Type B pancreatic cell (in vitro differentiated cells): ENCODE measurements around the gene FNDC1. TPM values are rescaled to one million over a fixed set of nuclear protein-coding genes. Genes with fewer than 3 reads are reported as not detected.

ENCODE experiments used
- DNase-seq: peaks from one replicate; pipeline ENCODE4 v3.0.0; 2021; ENCODE audit warnings: mixed read lengths; ENCODE audit not compliant: unreplicated experiment; ENCODE audit errors: extremely low spot score
- H3K27ac Mint-ChIP-seq: 2 replicates; pipeline ENCODE4 v1.8.0; 2021; ENCODE audit warnings: mild to moderate bottlenecking, mixed read lengths
- H3K27me3 Mint-ChIP-seq: 2 replicates; pipeline ENCODE4 v1.8.0; 2021; ENCODE audit warnings: mixed read lengths
- H3K36me3 Mint-ChIP-seq: 2 replicates; pipeline ENCODE4 v1.8.0; 2021; ENCODE audit warnings: mixed read lengths
- H3K4me1 Mint-ChIP-seq: one replicate; pipeline ENCODE4 v1.8.0; 2021; ENCODE audit warnings: mixed read lengths; ENCODE audit not compliant: unreplicated experiment
- H3K4me3 Mint-ChIP-seq: 2 replicates; pipeline ENCODE4 v1.8.0; 2021; ENCODE audit warnings: mild to moderate bottlenecking, mixed read lengths
- H3K9me3 Mint-ChIP-seq: 2 replicates; pipeline ENCODE4 v1.8.0; 2021; ENCODE audit warnings: mixed read lengths
- CTCF ChIP-seq: fragments of 200-600 bp; sonication (generic); conservative IDR thresholded peaks from 2 replicates; pipeline ENCODE4 v1.5.0; 2021; ENCODE audit warnings: antibody characterized with exemption, mild to moderate bottlenecking
- total RNA-seq: library from RNA; stranded (reverse); gene quantifications from 2 replicates; pipeline ENCODE4 v1.2.1, GENCODE V29; 2021; ENCODE audit warnings: low replicate concordance

FNDC1 gene
- total RNA-seq, 1 donor from 2014 or later: 1.7 TPM

GRCh38 chr6:159125951-159126352 lies 43.2 kb upstream of the FNDC1 start:
- no peaks in the 10 kb centered on the region for H3K36me3 Mint-ChIP-seq
- TF ChIP-seq CTCF: no peak
- no peaks in the 10 kb centered on the region for H3K4me1 Mint-ChIP-seq
- H3K4me3 Mint-ChIP-seq: no peak overlapping the region
- H3K27ac Mint-ChIP-seq: no peak overlapping the region
- no peak for DNase-seq
- H3K27me3 Mint-ChIP-seq: no peaks in the 10 kb centered on the region
- H3K9me3 Mint-ChIP-seq: no peaks in the 10 kb centered on the region

- no peak for TF ChIP-seq CTCF
- no peak overlapping the region for H3K27ac Mint-ChIP-seq
- H3K4me1 Mint-ChIP-seq: no peaks in the 10 kb centered on the region
- no peak overlapping the region for H3K4me3 Mint-ChIP-seq
- H3K9me3 Mint-ChIP-seq: no peaks in the 10 kb centered on the region
- DNase-seq: no peak
- H3K36me3 Mint-ChIP-seq: no peaks in the 10 kb centered on the region
- peaks cover under 1% of the 10 kb centered on the region for H3K27me3 Mint-ChIP-seq
Observed at GRCh38 chr6:159126590-159126989, 42.6 kb upstream of the FNDC1 start.

- TF ChIP-seq CTCF: no peak
- Mint-ChIP-seq H3K27me3 (peaks cover 3% of the 10 kb centered on the region), H3K4me3 (no peak overlapping the region), H3K36me3 (no peaks in the 10 kb centered on the region), H3K9me3 (no peaks in the 10 kb centered on the region), H3K4me1 (no peaks in the 10 kb centered on the region), H3K27ac (no peak overlapping the region)
- no peak for DNase-seq
Observed at GRCh38 chr6:159127701-159128100, 41.5 kb upstream of the FNDC1 start.

GRCh38 chr6:159128978-159129377 lies 40.2 kb upstream of the FNDC1 start:
- no peak overlapping the region for H3K27ac Mint-ChIP-seq

GRCh38 chr6:159130846-159131245 lies 38.4 kb upstream of the FNDC1 start:
- Mint-ChIP-seq H3K36me3 (no peaks in the 10 kb centered on the region), H3K9me3 (no peaks in the 10 kb centered on the region), H3K4me1 (no peaks in the 10 kb centered on the region), H3K4me3 (no peak overlapping the region), H3K27ac (no peak overlapping the region), H3K27me3 (peaks cover 12% of the 10 kb centered on the region)
- no peak for TF ChIP-seq CTCF
- DNase-seq: no peak

More at GRCh38 chr6:159128978-159129377, 40.2 kb upstream of the FNDC1 start:
- no peak for TF ChIP-seq CTCF
- H3K4me3 Mint-ChIP-seq: no peak overlapping the region
- DNase-seq: no peak
- peaks cover 3% of the 10 kb centered on the region for H3K27me3 Mint-ChIP-seq
- H3K9me3 Mint-ChIP-seq: no peaks in the 10 kb centered on the region
- no peaks in the 10 kb centered on the region for H3K4me1 Mint-ChIP-seq
- H3K36me3 Mint-ChIP-seq: no peaks in the 10 kb centered on the region

GRCh38 chr6:159131709-159132108 lies 37.5 kb upstream of the FNDC1 start:
- H3K4me1 Mint-ChIP-seq: no peaks in the 10 kb centered on the region
- H3K9me3 Mint-ChIP-seq: no peaks in the 10 kb centered on the region
- H3K27ac Mint-ChIP-seq: no peak overlapping the region
- H3K4me3 Mint-ChIP-seq: no peak overlapping the region
- peaks cover 16% of the 10 kb centered on the region for H3K27me3 Mint-ChIP-seq
- TF ChIP-seq CTCF: no peak
- H3K36me3 Mint-ChIP-seq: no peaks in the 10 kb centered on the region
- DNase-seq: no peak
